ENCODE measurements around the gene HDAC9. TPM values are rescaled to one million over a fixed set of nuclear protein-coding genes. Genes with fewer than 3 reads are reported as not detected.
A peak's percentile ranks its signal among the peaks of the same experiment; 100 is the strongest.

HDAC9 gene
- total and polyA plus RNA-seq, 2 of the 13 experiments (the other 11 are each of a cell fraction or from before 2014, with no cell fraction given), result 0.05 to 0.07 TPM

DNA sequence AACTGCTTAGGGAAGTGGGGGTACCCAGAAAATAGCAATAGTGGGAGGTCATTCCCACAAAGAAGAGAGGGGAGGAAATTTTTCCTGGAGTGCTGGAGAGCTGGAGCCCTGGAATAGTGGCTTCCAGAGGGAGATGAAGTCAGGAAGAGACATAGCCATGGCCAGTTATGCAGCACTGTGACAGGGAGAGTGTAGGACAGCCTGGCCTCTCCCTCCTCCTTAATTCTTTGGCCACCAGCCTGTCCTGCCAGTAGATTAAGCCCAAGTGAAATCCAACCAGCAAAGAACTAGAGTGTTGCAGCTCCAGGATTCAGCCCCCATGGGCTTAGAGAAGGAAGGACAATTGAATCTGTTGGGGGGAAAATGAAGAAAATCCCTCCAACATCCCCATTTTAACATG is 130.5 kb downstream of the HDAC9 start:
- in situ Hi-C loops (cut with HindIII; ENCODE audit: extremely low pct_ligation_motif_present, low pct_unique_long_range_greater_than_20kb) (no loop called here), intact Hi-C loops (cut with micrococcal nuclease; ENCODE audit: unreplicated experiment) (no loop called here)
- DNase-seq (ENCODE audit: low spot score), result no peak
- POLR2A ChIA-PET, result no interaction called here
- H3K36me3 ChIP-seq (replicated peaks in 1 of 2; ENCODE audit: control insufficient read depth in 1 of 2, insufficient read depth in 2 of 2, low read length in 2 of 2), result no peaks in the 10 kb centered on the region
- no peak for ATAC-seq
- no peak overlapping the region for H3K27ac ChIP-seq (ENCODE audit: extremely low read length, insufficient read depth, low read length)
- TF ChIP-seq, protein P1, sequence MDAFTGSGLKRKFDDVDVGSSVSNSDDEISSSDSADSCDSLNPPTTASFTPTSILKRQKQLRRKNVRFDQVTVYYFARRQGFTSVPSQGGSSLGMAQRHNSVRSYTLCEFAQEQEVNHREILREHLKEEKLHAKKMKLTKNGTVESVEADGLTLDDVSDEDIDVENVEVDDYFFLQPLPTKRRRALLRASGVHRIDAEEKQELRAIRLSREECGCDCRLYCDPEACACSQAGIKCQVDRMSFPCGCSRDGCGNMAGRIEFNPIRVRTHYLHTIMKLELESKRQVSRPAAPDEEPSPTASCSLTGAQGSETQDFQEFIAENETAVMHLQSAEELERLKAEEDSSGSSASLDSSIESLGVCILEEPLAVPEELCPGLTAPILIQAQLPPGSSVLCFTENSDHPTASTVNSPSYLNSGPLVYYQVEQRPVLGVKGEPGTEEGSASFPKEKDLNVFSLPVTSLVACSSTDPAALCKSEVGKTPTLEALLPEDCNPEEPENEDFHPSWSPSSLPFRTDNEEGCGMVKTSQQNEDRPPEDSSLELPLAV (CRISPR knock-in tag; conservative IDR thresholded peaks at IDR 0.05; ENCODE audit: low read depth), result no peak
- TF ChIP-seq, protein P2, sequence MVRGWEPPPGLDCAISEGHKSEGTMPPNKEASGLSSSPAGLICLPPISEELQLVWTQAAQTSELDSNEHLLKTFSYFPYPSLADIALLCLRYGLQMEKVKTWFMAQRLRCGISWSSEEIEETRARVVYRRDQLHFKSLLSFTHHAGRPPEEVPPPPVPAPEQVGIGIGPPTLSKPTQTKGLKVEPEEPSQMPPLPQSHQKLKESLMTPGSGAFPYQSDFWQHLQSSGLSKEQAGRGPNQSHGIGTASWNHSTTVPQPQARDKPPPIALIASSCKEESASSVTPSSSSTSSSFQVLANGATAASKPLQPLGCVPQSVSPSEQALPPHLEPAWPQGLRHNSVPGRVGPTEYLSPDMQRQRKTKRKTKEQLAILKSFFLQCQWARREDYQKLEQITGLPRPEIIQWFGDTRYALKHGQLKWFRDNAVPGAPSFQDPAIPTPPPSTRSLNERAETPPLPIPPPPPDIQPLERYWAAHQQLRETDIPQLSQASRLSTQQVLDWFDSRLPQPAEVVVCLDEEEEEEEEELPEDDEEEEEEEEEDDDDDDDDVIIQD (CRISPR knock-in tag; IDR thresholded peaks at IDR 0.05; ENCODE audit: low read depth), result no peak
- no peak for TF ChIP-seq REXO4 (CRISPR knock-in tag; IDR thresholded peaks at IDR 0.05; ENCODE audit: borderline replicate concordance)
- TF ChIP-seq ZNF598 (CRISPR knock-in tag; IDR thresholded peaks at IDR 0.05; ENCODE audit: borderline replicate concordance), result no peak
- no peak for TF ChIP-seq ZNF451 (CRISPR knock-in tag; IDR thresholded peaks at IDR 0.05)
- H3K9me3 ChIP-seq (ENCODE audit: low read length), result no peaks in the 10 kb centered on the region
- no peak overlapping the region for H2AFZ ChIP-seq (ENCODE audit: low read length)
- H4K20me1 ChIP-seq (ENCODE audit: insufficient read depth, low read length), result no peaks in the 10 kb centered on the region
- H3K4me2 ChIP-seq (ENCODE audit: low read depth, low read length), result no peak overlapping the region
- no peaks in the 10 kb centered on the region for H3K27me3 ChIP-seq (ENCODE audit: control insufficient read depth in 1 of 2, insufficient read depth in 2 of 2, low read length in 2 of 2)
- no peak overlapping the region for H3K4me3 ChIP-seq (replicated peaks in 1 of 3; ENCODE audit: insufficient read depth in 1 of 3, low read depth in 2 of 3, low read length in 3 of 3)
- FAIRE-seq, result no peak
- no peaks in the 10 kb centered on the region for H3K4me1 ChIP-seq (ENCODE audit: insufficient read depth, low read length)
- H3K79me2 ChIP-seq (ENCODE audit: insufficient read depth, low read length), result no peaks in the 10 kb centered on the region
- BruUV-seq (replicated peaks), result no TSS peak
- CTCF ChIA-PET (ENCODE audit: low intra/inter-chr PET ratio, low total read pairs), result no interaction called here
- no peak overlapping the region for H3K9ac ChIP-seq (ENCODE audit: insufficient read depth, low read depth, low read length)

DNA sequence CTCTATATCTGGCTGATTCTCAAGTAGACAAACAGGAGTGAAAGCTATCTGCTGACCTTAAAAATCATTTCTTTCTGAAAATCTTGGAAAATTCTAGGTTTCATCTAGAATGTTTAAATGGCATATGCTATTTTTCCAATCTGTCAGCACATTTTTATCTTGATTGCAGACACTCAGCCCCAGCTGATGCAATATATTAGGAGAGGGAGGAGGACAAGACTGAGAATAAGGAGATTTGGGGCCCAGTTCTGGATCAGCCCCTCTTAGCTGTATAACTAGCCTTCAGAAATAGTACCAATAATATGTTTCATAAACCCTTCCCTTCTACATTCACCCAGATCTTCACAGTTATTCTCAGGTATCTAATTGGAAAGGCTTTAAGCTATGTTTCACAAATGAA is 131.2 kb downstream of the HDAC9 start:
- Histone ChIP-seq H4K20me1 (ENCODE audit: insufficient read depth, low read length) (no peaks in the 10 kb centered on the region), H3K27me3 (ENCODE audit: control insufficient read depth in 1 of 2, insufficient read depth in 2 of 2, low read length in 2 of 2) (no peaks in the 10 kb centered on the region), H2AFZ (ENCODE audit: low read length) (no peak overlapping the region), H3K79me2 (ENCODE audit: insufficient read depth, low read length) (no peaks in the 10 kb centered on the region), H3K4me2 (ENCODE audit: low read depth, low read length) (no peak overlapping the region), H3K4me3 (replicated peaks in 1 of 3; ENCODE audit: insufficient read depth in 1 of 3, low read depth in 2 of 3, low read length in 3 of 3) (no peak overlapping the region), H3K9ac (ENCODE audit: insufficient read depth, low read depth, low read length) (no peak overlapping the region), H3K4me1 (ENCODE audit: insufficient read depth, low read length) (no peaks in the 10 kb centered on the region), H3K9me3 (ENCODE audit: low read length) (no peaks in the 10 kb centered on the region), H3K27ac (ENCODE audit: extremely low read length, insufficient read depth, low read length) (no peak overlapping the region), H3K36me3 (replicated peaks in 1 of 2; ENCODE audit: control insufficient read depth in 1 of 2, insufficient read depth in 2 of 2, low read length in 2 of 2) (no peaks in the 10 kb centered on the region)
- in situ Hi-C loops (cut with HindIII; ENCODE audit: extremely low pct_ligation_motif_present, low pct_unique_long_range_greater_than_20kb) (no loop called here), intact Hi-C loops (cut with micrococcal nuclease; ENCODE audit: unreplicated experiment) (no loop called here)
- ATAC-seq (no peak), FAIRE-seq (no peak), DNase-seq (ENCODE audit: low spot score) (no peak)
- POLR2A ChIA-PET, result no interaction called here
- BruUV-seq (replicated peaks), result no TSS peak
- CTCF ChIA-PET (ENCODE audit: low intra/inter-chr PET ratio, low total read pairs), result no interaction called here
- TF ChIP-seq MAFF (IDR thresholded peaks at IDR 0.05; ENCODE audit: low read depth, low read length) (0 out of 2 replicates have a peak, but pooled peaks have one; percentile 12), ZNF605 (CRISPR knock-in tag; IDR thresholded peaks at IDR 0.05) (no peak), SKI (IDR thresholded peaks at IDR 0.05; ENCODE audit: partially characterized antibody) (no peak), MAFK (conservative IDR thresholded peaks at IDR 0.05 in 1 of 2, IDR thresholded peaks at IDR 0.05 in 1 of 2; ENCODE audit: low read length in 2 of 2) (peak in 1 of 2 experiments; percentile 48; a peak in 2 of 4 replicates), ZNF282 (IDR thresholded peaks at IDR 0.05; ENCODE audit: partially characterized antibody) (no peak)
- TF ChIP-seq, protein P3, sequence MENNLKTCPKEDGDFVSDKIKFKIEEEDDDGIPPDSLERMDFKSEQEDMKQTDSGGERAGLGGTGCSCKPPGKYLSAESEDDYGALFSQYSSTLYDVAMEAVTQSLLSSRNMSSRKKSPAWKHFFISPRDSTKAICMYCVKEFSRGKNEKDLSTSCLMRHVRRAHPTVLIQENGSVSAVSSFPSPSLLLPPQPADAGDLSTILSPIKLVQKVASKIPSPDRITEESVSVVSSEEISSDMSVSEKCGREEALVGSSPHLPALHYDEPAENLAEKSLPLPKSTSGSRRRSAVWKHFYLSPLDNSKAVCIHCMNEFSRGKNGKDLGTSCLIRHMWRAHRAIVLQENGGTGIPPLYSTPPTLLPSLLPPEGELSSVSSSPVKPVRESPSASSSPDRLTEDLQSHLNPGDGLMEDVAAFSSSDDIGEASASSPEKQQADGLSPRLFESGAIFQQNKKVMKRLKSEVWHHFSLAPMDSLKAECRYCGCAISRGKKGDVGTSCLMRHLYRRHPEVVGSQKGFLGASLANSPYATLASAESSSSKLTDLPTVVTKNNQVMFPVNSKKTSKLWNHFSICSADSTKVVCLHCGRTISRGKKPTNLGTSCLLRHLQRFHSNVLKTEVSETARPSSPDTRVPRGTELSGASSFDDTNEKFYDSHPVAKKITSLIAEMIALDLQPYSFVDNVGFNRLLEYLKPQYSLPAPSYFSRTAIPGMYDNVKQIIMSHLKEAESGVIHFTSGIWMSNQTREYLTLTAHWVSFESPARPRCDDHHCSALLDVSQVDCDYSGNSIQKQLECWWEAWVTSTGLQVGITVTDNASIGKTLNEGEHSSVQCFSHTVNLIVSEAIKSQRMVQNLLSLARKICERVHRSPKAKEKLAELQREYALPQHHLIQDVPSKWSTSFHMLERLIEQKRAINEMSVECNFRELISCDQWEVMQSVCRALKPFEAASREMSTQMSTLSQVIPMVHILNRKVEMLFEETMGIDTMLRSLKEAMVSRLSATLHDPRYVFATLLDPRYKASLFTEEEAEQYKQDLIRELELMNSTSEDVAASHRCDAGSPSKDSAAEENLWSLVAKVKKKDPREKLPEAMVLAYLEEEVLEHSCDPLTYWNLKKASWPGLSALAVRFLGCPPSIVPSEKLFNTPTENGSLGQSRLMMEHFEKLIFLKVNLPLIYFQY (CRISPR knock-in tag; IDR thresholded peaks at IDR 0.05; ENCODE audit: borderline replicate concordance), result no peak
